Stimulated activated CD4-positive, alpha-beta T cell treated with anti-CD3 and anti-CD28 coated beads, Interleukin-12 subunit alpha, Interleukin-12 subunit beta, amount 100 ng/mL, for 48 hours (primary cell): ENCODE data around the gene PTGFRN.

Source experiments
- DNase-seq, 3 donors: peaks; one replicate each; pipeline ENCODE4 v3.0.0-alpha.2; 2020; ENCODE audit warnings: low read depth in 2 of 3, low spot score in 1 of 3

PTGFRN gene

GRCh38 chr1:116941670-116942069 lies 32.0 kb downstream of the PTGFRN start:
- DNase-seq, result no peak

DNA sequence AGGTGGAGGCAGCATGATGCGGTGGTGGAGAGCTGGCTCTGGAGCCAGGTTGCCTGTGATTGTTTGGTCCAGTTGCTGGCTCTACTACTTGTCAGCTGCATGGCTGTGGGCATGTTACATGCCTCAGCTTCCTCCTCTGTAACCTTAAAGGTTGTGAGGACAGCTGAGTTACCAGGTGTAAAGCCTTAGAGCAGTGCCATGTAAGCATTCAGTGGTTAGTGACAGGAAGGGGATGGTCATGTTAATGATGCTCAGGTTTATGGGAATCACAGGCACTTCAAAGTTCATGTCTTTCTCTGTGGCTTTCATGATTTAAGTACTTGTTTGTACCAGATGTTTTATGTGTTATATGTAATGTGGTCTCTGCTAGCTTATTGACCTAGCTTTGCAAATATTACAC lies 32.6 kb downstream of the PTGFRN start:
- DNase-seq, result no peak

DNA sequence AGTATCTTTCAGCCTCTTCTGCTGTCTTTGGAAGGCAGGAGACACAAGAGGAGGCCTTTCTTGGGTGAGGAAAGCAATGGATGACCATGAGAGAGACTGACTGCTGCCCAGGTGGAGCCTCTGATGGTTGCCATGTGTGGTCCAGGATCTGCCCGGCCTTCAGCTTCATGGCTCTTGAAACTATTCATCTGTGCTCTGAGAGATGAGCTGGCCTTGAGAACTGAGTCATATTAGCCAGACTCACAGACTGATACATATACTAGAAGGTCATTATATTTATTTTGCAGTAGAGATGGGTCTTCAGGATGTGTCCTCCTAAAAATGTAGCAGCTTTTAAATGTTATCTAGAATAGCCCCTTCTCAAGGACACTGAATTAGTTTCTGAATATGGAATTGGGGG lies 33.7 kb downstream of the PTGFRN start:
- DNase-seq, result no peak

GRCh38 chr1:116944613-116945012 lies 34.9 kb downstream of the PTGFRN start:
- no peak for DNase-seq

- no peak for DNase-seq
Measured at GRCh38 chr1:116945421-116945820, 35.7 kb downstream of the PTGFRN start.

DNA sequence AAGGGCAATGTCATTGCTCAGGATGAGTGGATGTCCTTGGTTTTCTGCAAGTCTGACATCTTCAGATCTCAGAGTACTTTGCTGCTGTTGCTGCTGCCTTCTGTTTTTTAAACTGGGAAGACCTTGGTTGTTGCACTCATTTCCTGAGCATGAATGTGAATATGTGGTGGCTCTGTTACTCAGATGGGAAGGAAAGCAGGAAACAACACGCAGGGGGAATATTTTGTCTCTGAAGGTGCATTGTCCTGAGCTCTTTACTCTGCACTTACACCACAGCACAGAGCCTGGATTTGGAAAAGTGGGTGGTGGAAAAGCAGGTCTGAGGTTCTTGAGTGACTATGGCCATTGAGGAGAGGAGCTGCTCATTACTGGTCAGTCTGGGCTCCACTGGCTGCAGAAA lies 36.3 kb downstream of the PTGFRN start:
- DNase-seq, result no peak

DNA sequence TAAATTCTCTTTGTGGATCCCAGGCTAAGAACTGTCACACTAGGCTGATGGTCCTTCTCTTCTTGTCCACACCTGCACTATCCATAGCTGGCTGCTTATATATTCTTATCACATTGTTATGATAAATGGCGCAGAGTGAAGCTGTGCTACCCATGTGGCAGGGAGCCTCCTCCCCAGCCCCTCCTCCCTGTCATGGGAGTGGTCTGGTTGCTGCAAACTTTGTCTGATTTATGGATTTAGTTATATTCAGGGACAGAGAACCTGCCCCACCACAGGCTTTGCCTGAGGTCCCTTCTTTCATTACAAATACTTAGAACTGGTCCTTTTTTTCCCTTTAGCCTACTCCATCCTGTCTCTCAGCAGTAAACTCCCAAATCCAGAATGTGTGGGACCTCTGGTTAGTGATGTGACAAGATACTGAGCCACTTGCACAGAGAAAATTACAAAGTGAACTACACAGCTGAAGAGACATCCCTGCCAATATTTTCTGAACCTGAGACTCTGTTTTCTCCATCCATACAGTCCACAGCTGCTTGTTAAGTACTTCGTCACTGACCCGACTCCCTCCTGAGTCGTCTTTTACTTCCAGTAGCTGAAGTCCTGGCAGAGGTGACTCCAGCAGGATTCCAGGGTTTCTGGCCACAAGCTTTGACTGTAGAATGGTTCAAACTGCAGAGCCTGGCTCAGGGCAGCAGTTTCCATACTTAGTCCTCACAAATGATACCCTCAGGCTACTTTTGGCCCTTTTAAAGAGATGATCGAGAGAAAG lies 37.6 kb downstream of the PTGFRN start:
- DNase-seq, result no peak

DNA sequence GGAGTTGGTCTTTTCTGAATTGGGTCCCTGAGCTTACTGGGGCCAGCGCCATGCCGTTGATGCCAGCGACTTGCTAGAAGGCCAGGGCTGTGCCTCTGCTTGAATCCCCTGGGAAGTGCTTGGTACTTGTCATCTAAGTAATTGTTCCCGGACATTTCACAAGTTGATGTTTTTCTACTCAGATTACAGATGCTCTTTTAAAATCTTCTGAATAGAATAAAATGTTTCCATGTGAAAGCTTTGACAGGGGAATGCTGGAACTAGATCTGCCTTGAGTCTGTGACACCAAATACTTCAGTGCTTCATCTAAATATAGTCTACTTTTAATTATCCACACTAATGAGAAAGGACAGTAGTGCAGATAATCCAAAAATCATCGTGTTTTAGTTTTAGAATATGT lies 38.3 kb downstream of the PTGFRN start:
- no peak for DNase-seq

DNA sequence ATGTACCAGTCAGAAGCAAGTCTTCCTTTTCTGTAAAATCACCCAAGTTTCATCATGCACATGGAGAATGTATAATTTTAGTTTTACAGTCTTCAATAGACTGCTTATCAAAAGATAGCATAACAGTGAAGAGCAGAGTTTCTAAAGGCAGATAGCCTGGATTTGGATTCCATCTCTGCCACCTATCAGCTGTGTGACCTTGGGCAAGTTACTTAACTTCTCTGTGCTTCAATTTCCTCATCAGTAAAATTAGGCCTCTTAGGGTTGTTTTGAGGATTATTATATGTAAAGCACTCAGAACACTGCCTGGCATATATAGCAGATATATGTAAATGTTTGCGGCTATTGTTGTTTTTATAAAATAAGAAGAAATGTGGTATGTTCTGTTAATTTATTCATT lies 38.9 kb downstream of the PTGFRN start:
- no peak for DNase-seq

DNA sequence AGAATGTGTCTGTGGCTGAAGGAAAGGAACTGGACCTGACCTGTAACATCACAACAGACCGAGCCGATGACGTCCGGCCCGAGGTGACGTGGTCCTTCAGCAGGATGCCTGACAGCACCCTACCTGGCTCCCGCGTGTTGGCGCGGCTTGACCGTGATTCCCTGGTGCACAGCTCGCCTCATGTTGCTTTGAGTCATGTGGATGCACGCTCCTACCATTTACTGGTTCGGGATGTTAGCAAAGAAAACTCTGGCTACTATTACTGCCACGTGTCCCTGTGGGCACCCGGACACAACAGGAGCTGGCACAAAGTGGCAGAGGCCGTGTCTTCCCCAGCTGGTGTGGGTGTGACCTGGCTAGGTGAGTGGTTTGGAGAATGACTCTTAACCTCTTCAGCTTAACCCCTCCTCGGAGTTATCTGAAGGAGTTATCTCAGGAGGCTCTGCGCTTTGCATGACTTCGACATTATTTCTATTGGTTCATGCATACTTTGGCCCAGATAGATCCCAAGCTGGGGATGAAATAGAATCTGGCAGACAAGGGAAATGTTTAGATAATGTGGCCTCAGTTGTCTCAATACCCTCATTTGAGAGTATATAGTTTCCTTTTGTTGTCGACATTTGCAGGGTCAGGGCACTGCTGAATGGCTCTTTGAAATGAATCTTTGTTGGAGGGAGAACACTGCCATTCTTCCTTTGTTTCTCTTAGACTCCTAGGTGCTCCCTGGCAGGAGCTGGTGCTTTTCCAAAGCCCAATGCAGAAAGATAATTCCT lies 39.7 kb downstream of the PTGFRN start:
- DNase-seq, result no peak

- DNase-seq, result no peak
Measured at GRCh38 chr1:116950517-116951199, 40.9 kb downstream of the PTGFRN start.

- no peak for DNase-seq
Measured at GRCh38 chr1:116951200-116951935, 41.7 kb downstream of the PTGFRN start.

GRCh38 chr1:116952738-116953275 lies 43.1 kb downstream of the PTGFRN start:
- no peak for DNase-seq

DNA sequence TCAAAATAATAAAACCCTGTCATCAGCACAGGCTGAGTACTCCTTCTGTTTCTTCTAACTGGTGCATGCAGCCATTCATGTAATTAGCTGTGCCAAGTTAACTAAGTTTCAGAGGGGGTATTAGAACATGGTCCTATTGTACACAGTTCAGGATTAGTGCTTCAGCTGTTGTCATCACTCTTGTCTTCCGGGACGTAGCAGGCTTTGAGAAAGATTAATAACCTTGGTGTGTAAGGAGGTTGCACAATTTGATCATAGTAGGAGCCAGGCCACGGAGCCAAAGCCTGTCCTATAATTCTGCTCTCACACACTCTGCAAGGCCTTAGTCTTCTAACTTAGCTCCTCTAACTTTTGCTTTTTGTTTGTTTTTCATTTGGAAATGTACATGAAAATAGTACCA lies 44.7 kb downstream of the PTGFRN start:
- no peak for DNase-seq

GRCh38 chr1:116956378-116956777 lies 46.7 kb downstream of the PTGFRN start:
- no peak for DNase-seq

- DNase-seq, result no peak
Measured at GRCh38 chr1:116957646-116958045, 47.9 kb downstream of the PTGFRN start.

- DNase-seq, result no peak
Measured at GRCh38 chr1:116958110-116958509, 48.4 kb downstream of the PTGFRN start.

GRCh38 chr1:116958977-116959376 lies 49.3 kb downstream of the PTGFRN start:
- no peak for DNase-seq

- DNase-seq, result no peak
Measured at GRCh38 chr1:116961606-116962005, 51.9 kb downstream of the PTGFRN start.

DNA sequence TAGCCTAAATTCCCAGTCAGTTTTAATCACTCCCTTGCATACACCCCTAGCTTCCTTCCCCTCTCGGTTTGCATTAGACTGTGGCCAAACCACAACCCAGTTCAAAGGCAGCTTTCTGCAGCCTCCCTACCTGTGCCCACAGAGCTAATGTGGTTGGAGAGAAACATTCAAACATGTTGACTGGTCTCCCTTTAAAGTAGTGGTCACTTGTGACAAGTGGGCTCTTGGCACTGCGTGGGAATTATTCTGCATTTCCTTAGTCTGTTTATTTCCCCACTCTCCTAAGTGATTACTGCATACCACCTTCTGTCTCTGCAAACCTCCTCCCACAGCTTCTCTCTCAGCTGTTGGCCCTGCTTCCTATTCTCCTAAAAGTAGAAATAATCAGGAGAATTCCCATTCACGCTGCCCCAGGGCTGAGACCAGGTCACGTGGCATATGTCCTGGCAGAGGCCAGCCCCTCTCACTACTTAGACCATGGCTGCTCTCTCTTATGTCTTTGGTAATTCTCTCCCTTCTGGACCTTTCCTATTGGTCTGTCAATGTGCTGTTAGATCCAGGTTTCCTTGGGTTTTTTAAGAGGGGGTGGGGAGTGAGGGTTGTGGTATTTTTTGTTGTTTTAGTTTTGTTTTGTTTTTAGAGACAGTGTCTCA lies 53.4 kb downstream of the PTGFRN start:
- no peak for DNase-seq

DNA sequence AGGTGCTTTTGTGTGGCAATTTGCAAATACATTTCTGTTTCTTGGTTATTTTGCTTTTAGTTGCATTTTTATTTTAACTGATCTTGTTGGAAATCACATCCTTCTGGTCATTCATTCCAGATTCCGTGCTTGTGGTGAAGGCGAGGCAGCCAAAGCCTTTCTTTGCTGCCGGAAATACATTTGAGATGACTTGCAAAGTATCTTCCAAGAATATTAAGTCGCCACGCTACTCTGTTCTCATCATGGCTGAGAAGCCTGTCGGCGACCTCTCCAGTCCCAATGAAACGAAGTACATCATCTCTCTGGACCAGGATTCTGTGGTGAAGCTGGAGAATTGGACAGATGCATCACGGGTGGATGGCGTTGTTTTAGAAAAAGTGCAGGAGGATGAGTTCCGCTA lies 57.1 kb downstream of the PTGFRN start:
- DNase-seq, result no peak
